ENCODE data around the gene MIEF1. TPM values are rescaled to one million over a fixed set of nuclear protein-coding genes. Genes with fewer than 3 reads are reported as not detected.

The MIEF1 gene
- total and polyA plus RNA-seq, 3 donors from 2014 or later: 60.6 to 120 (median 78.2) TPM

- no peaks in the 10 kb centered on the region for H3K9me3 ChIP-seq
- H3K4me3 ChIP-seq: no peak overlapping the region
- H3K27ac ChIP-seq: peak overlapping the region in 1 of 2 donors; percentile 3
- intact Hi-C loops (cut with DNase I; ENCODE audit: low total_unique reads): no loop called here
- TF ChIP-seq CTCF (IDR thresholded peaks at IDR 0.05) (no peak), POLR2A (IDR thresholded peaks at IDR 0.05) (no peak)
- no peaks in the 10 kb centered on the region for H3K27me3 ChIP-seq
- H3K36me3 ChIP-seq (ENCODE audit: low read depth, missing control alignments): no peaks in the 10 kb centered on the region
- peaks cover 66% of the 10 kb centered on the region for H3K4me1 ChIP-seq
- 80 to 90% methylated on average over 4 to 5 of the region's 5 CpGs for WGBS, 2 donors
- DNase-seq: no peak
Observed at GRCh38 chr22:39473851-39474250, 28.2 kb upstream of the MIEF1 start.

GRCh38 chr22:39474351-39475111 lies 27.6 kb upstream of the MIEF1 start:
- Histone ChIP-seq H3K9me3 (no peaks in the 10 kb centered on the region), H3K36me3 (ENCODE audit: low read depth, missing control alignments) (no peaks in the 10 kb centered on the region), H3K4me3 (no peak overlapping the region), H3K27ac (peak overlapping the region; percentile 3 to 45), H3K27me3 (no peaks in the 10 kb centered on the region), H3K4me1 (peaks cover 65% of the 10 kb centered on the region)
- WGBS, 2 donors: 46 to 67% methylated on average over 11 of the region's 11 CpGs
- intact Hi-C loops (cut with DNase I; ENCODE audit: low total_unique reads): no loop called here
- no peak for TF ChIP-seq CTCF (IDR thresholded peaks at IDR 0.05)
- no peak for TF ChIP-seq POLR2A (IDR thresholded peaks at IDR 0.05)
- no peak for DNase-seq

GRCh38 chr22:39475337-39475736 lies 26.8 kb upstream of the MIEF1 start:
- H3K27ac ChIP-seq: no peak overlapping the region
- no peaks in the 10 kb centered on the region for H3K27me3 ChIP-seq
- H3K4me1 ChIP-seq: peaks cover 57% of the 10 kb centered on the region
- H3K36me3 ChIP-seq (ENCODE audit: low read depth, missing control alignments): no peaks in the 10 kb centered on the region
- no peaks in the 10 kb centered on the region for H3K9me3 ChIP-seq
- 56 to 70% methylated on average over 9 of the region's 9 CpGs for WGBS, 2 donors
- intact Hi-C loops (cut with DNase I; ENCODE audit: low total_unique reads): no loop called here
- DNase-seq: no peak
- no peak for TF ChIP-seq POLR2A (IDR thresholded peaks at IDR 0.05)
- no peak for TF ChIP-seq CTCF (IDR thresholded peaks at IDR 0.05)
- no peak overlapping the region for H3K4me3 ChIP-seq

- intact Hi-C loops (cut with DNase I; ENCODE audit: low total_unique reads): no loop called here
- TF ChIP-seq POLR2A (IDR thresholded peaks at IDR 0.05) (no peak), CTCF (IDR thresholded peaks at IDR 0.05) (no peak)
- Histone ChIP-seq H3K4me3 (no peak overlapping the region), H3K27me3 (no peaks in the 10 kb centered on the region), H3K9me3 (no peaks in the 10 kb centered on the region), H3K36me3 (ENCODE audit: low read depth, missing control alignments) (no peaks in the 10 kb centered on the region), H3K27ac (no peak overlapping the region), H3K4me1 (peaks cover 51% of the 10 kb centered on the region)
- no peak for DNase-seq
- WGBS, 2 donors: 36 to 67% methylated on average over 3 of the region's 3 CpGs
Observed at GRCh38 chr22:39475902-39476301, 26.2 kb upstream of the MIEF1 start.

GRCh38 chr22:39476664-39477063 lies 25.4 kb upstream of the MIEF1 start:
- H3K27ac ChIP-seq: no peak overlapping the region
- no peaks in the 10 kb centered on the region for H3K9me3 ChIP-seq
- no peak overlapping the region for H3K4me3 ChIP-seq
- TF ChIP-seq POLR2A (IDR thresholded peaks at IDR 0.05): no peak
- no peak for TF ChIP-seq CTCF (IDR thresholded peaks at IDR 0.05)
- H3K36me3 ChIP-seq (ENCODE audit: low read depth, missing control alignments): no peaks in the 10 kb centered on the region
- H3K4me1 ChIP-seq: peaks cover 44% of the 10 kb centered on the region
- 84 to 91% methylated on average over 13 of the region's 13 CpGs for WGBS, 2 donors
- intact Hi-C loops (cut with DNase I; ENCODE audit: low total_unique reads): no loop called here
- no peak for DNase-seq
- H3K27me3 ChIP-seq: no peaks in the 10 kb centered on the region
